Smooth muscle cell (in vitro differentiated cells): ENCODE data around the gene PSMD13. TPM values are rescaled to one million over a fixed set of nuclear protein-coding genes. Genes with fewer than 3 reads are reported as not detected.

ENCODE experiments used
- DNase-seq: peaks from one replicate; lab custom pipeline; 2025; ENCODE audit not compliant: unreplicated experiment; lab: John Stamatoyannopoulos, UW
- H2AFZ ChIP-seq: fragments of 200-600 bp; sonication (generic); 2 replicates; pipeline ENCODE4 v1.6.0; 2016; ENCODE audit warnings: antibody characterized with exemption, low read depth, mild to moderate bottlenecking
- H3F3A ChIP-seq: fragments of 200-600 bp; sonication (generic); 2 replicates; pipeline ENCODE4 v1.6.0; 2017; ENCODE audit warnings: antibody characterized with exemption, low read depth
- H3K27ac ChIP-seq: fragments of 200-600 bp; sonication (generic); 2 replicates; pipeline ENCODE4 v1.5.1; 2016; ENCODE audit warnings: low read depth, mild to moderate bottlenecking
- H3K27me3 ChIP-seq: fragments of 200-600 bp; sonication (generic); 2 replicates; pipeline ENCODE4 v1.6.1; 2016; ENCODE audit warnings: low read depth, mild to moderate bottlenecking
- H3K36me3 ChIP-seq: fragments of 200-600 bp; sonication (generic); 2 replicates; pipeline ENCODE4 v1.5.1; 2016; ENCODE audit warnings: low read depth
- H3K4me1 ChIP-seq: fragments of 200-600 bp; sonication (generic); 2 replicates; pipeline ENCODE4 v1.5.1; 2016; ENCODE audit warnings: low read depth
- H3K4me2 ChIP-seq: fragments of 200-600 bp; sonication (generic); 2 replicates; pipeline ENCODE4 v1.6.0; 2016; ENCODE audit warnings: mild to moderate bottlenecking
- H3K4me3 ChIP-seq: fragments of 200-600 bp; sonication (generic); 2 replicates; pipeline ENCODE4 v1.5.1; 2016; ENCODE audit warnings: mild to moderate bottlenecking
- H3K79me2 ChIP-seq: fragments of 200-600 bp; sonication (generic); 2 replicates; pipeline ENCODE4 v1.6.0; 2016; ENCODE audit warnings: low read depth, mild to moderate bottlenecking
- H3K9ac ChIP-seq: fragments of 200-600 bp; sonication (generic); 2 replicates; pipeline ENCODE4 v1.6.0; 2016; ENCODE audit warnings: low read depth
- H3K9me3 ChIP-seq: fragments of 200-600 bp; sonication (generic); replicated peaks from 2 replicates; pipeline ENCODE4 v1.5.1; 2016; ENCODE audit warnings: low read depth
- H4K20me1 ChIP-seq: fragments of 200-600 bp; sonication (generic); 2 replicates; pipeline ENCODE4 v1.6.0; 2016; ENCODE audit warnings: low read depth
- WGBS: methylation state at CpG from one replicate; pipeline ENCODE4 v1.1.7; 2016; ENCODE audit warnings: low lambda C conversion rate; 5-methylcytosine and 5-hydroxymethylcytosine counted together
- polyA plus RNA-seq: library from polyadenylated mRNA; unstranded; fragments of >200 nt; fragmentation: Nextera tagmentation; extraction: Ambion mirVana; gene quantifications from 2 replicates; pipeline ENCODE4 v1.2.1, GENCODE V29; 2016
- total RNA-seq: library from RNA; depleted of rRNA; stranded (reverse); fragments of >200 nt; gene quantifications from 2 replicates; pipeline ENCODE4 v1.2.3, GENCODE V29; 2014
- TF ChIP-seq, protein P1 (sequence below): fragments of 200-600 bp; sonication (generic); IDR thresholded peaks from 2 replicates; pipeline ENCODE4 v1.5.1; 2017; ENCODE audit warnings: borderline replicate concordance, mild to moderate bottlenecking, antibody characterized with exemption; ENCODE audit not compliant: insufficient read depth, poor library complexity, severe bottlenecking

Gene PSMD13
- total and polyA plus RNA-seq, 2 experiments from 2014 or later, result 77.4 to 200 TPM

DNA sequence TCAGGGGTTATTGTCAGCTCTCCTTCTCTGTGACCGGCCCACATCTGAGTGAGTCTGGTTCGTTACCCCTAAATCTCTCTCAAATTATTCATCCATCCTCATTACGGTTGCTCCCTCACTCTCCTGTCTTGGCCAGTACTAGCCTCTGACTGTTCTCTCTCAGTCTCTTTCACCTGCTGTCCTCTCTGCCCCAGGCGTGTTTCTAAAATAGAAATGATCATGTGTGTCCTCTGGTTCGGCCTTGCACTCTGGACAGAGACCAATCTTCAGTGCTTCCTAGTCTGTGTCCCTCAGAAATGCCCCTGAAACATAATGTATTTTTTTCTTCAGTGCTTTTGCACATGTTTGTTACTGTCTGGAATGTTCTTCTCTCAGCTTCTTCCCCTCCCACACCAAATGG is 4.9 kb downstream of the PSMD13 start:
- H3K36me3 ChIP-seq, result peaks cover 18% of the 10 kb centered on the region
- H4K20me1 ChIP-seq, result peaks cover 38% of the 10 kb centered on the region
- H3K27ac ChIP-seq, result no peak overlapping the region
- no peak overlapping the region for H3K4me2 ChIP-seq
- no peaks in the 10 kb centered on the region for H3K9me3 ChIP-seq
- H3K27me3 ChIP-seq, result no peaks in the 10 kb centered on the region
- 98% methylated on average over 5 of the region's 5 CpGs for WGBS
- DNase-seq, result no peak
- H3K4me3 ChIP-seq, result no peak overlapping the region
- H3K9ac ChIP-seq, result no peak overlapping the region
- H3K79me2 ChIP-seq, result peaks cover 66% of the 10 kb centered on the region
- H2AFZ ChIP-seq, result no peak overlapping the region
- H3F3A ChIP-seq, result no peaks in the 10 kb centered on the region
- H3K4me1 ChIP-seq, result peaks cover 8% of the 10 kb centered on the region
- TF ChIP-seq, protein P1, sequence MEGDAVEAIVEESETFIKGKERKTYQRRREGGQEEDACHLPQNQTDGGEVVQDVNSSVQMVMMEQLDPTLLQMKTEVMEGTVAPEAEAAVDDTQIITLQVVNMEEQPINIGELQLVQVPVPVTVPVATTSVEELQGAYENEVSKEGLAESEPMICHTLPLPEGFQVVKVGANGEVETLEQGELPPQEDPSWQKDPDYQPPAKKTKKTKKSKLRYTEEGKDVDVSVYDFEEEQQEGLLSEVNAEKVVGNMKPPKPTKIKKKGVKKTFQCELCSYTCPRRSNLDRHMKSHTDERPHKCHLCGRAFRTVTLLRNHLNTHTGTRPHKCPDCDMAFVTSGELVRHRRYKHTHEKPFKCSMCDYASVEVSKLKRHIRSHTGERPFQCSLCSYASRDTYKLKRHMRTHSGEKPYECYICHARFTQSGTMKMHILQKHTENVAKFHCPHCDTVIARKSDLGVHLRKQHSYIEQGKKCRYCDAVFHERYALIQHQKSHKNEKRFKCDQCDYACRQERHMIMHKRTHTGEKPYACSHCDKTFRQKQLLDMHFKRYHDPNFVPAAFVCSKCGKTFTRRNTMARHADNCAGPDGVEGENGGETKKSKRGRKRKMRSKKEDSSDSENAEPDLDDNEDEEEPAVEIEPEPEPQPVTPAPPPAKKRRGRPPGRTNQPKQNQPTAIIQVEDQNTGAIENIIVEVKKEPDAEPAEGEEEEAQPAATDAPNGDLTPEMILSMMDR, result no peak

DNA sequence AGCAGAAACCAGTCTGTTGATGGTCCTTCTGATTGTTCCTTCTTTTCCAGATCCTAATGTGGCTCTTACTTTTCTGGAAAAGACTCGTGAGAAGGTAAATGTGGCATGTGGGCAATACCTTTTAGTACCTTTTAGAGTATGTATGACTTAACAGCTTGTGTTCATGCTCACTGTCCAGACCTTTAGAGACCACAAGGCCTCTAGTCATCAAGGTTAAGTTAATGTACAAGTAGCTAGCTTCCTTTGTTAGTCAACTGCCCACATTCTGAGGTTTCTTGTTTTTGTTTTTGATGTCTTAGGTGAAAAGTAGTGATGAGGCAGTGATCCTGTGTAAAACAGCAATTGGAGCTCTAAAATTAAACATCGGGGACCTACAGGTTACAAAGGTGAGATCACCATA is 7.6 kb downstream of the PSMD13 start:
- Histone ChIP-seq H3K9me3 (no peaks in the 10 kb centered on the region), H3K27ac (no peak overlapping the region), H3K4me3 (no peak overlapping the region), H3K27me3 (no peaks in the 10 kb centered on the region), H3K9ac (no peak overlapping the region), H2AFZ (no peak overlapping the region), H4K20me1 (peaks cover 21% of the 10 kb centered on the region), H3K4me1 (no peaks in the 10 kb centered on the region), H3K4me2 (no peak overlapping the region), H3K79me2 (peaks cover 40% of the 10 kb centered on the region), H3F3A (no peaks in the 10 kb centered on the region), H3K36me3 (peaks cover 21% of the 10 kb centered on the region)
- 93% methylated on average over 2 of the region's 2 CpGs for WGBS
- TF ChIP-seq, protein P1, result no peak
- DNase-seq, result no peak

DNA sequence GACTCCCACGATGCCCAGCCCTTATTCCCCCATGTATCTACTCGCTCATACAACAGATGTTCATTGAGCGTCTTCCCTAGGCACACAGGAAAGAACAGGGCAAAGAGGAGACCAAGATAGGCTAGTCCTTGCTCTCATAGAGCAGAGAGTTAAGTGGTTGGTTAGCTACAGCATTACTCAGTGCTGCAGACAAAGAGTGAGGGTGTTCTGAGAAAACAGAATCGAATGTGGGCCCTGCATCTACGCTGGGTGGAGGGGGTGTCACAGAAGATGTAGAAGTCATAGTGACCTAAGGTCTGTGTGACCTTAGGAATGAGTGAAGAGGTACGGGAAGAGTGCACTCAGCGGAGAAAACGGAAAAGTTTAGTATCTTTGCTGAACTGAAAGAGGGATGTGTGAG is 12.3 kb downstream of the PSMD13 start:
- Histone ChIP-seq H3F3A (peaks cover 4% of the 10 kb centered on the region), H3K27ac (no peak overlapping the region), H3K9ac (no peak overlapping the region), H3K4me3 (no peak overlapping the region), H3K79me2 (peaks cover 4% of the 10 kb centered on the region), H4K20me1 (peaks cover 4% of the 10 kb centered on the region), H3K4me1 (no peaks in the 10 kb centered on the region), H3K27me3 (no peaks in the 10 kb centered on the region), H3K4me2 (no peak overlapping the region), H3K36me3 (peaks cover 7% of the 10 kb centered on the region), H2AFZ (no peak overlapping the region), H3K9me3 (no peaks in the 10 kb centered on the region)
- no peak for DNase-seq
- WGBS, result 95% methylated on average over 8 of the region's 8 CpGs
- TF ChIP-seq, protein P1, result no peak

DNA sequence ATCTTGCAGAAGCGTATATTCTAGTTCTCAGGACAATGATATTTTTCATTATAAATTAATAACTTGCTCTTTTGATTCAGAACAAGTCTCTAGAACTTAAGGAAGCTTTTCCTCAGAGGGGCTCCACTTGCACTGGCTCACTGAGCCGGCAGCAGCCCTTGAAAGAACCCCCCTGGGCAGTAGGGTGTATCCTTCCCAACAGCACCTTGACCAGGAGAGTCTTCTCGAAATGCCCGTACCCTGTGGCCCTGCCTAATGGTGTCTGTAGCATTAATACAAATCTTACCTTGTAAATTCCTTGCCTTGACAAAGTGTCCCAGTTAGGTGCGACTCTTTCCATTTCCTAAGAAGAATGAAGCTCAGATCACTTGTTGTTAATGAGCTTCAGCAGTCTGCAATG is 13.5 kb downstream of the PSMD13 start:
- no peak for DNase-seq
- no peaks in the 10 kb centered on the region for H3K4me1 ChIP-seq
- H3K27me3 ChIP-seq, result no peaks in the 10 kb centered on the region
- no peak overlapping the region for H2AFZ ChIP-seq
- no peak overlapping the region for H3K27ac ChIP-seq
- TF ChIP-seq, protein P1, result no peak
- no peak overlapping the region for H3K9ac ChIP-seq
- H3F3A ChIP-seq, result peaks cover 4% of the 10 kb centered on the region
- H3K4me2 ChIP-seq, result no peak overlapping the region
- H4K20me1 ChIP-seq, result peaks cover 4% of the 10 kb centered on the region
- H3K4me3 ChIP-seq, result no peak overlapping the region
- H3K36me3 ChIP-seq, result peaks cover 7% of the 10 kb centered on the region
- H3K79me2 ChIP-seq, result no peaks in the 10 kb centered on the region
- WGBS, result 96% methylated on average over 5 of the region's 5 CpGs
- no peaks in the 10 kb centered on the region for H3K9me3 ChIP-seq
